ENCODE measurements around the gene BYSL.
"Not testable (repeated sequence)": the region's sequence is repeated elsewhere in the genome, so short reads cannot be mapped to it uniquely, and the experiment has no call there.

Gene BYSL

DNA sequence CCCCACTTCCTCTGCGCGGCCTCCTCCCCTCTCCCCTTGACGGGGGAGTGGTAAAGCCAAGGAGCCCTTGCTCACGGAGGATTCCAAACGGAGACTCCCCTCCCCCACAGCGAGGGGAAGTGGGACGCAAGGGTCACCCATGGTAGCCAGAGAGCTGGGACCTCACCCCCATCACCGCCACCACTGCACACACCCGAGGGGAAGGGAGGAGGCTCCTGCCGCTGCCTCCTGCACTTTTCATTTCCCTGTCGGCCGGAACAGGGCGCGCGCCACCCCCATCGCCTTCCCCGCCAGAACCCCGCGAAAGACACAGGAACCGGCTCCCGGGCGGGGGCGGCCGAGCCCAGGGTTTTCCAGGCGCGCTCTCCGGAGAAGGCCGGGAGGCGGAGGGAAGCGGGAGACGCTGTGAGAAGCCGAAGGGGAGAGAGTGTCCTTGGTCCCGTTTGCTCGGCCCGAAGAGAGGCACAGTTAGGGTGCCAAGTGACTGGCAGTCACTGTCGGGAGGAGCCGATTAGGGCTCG is 19.5 kb downstream of the BYSL start:
- Histone ChIP-seq H3K27me3 (ENCODE audit: control insufficient read depth, low read length) (no peaks in the 10 kb centered on the region), H3K4me1 (ENCODE audit: control insufficient read depth, low read length) (peaks cover 60% of the 10 kb centered on the region), H3K27ac (ENCODE audit: low read depth, low read length) (peak overlapping the region; percentile 86), H3K4me2 (ENCODE audit: low read length) (peak overlapping the region; percentile 76), H3K9me2 (replicated peaks; ENCODE audit: control insufficient read depth, low read length) (no peaks in the 10 kb centered on the region), H4K20me1 (ENCODE audit: control insufficient read depth, insufficient read depth, low read depth, low read length) (no peaks in the 10 kb centered on the region), H3K4me3 (ENCODE audit: low read length) (peak overlapping the region; percentile 95), H3K79me2 (ENCODE audit: control insufficient read depth, low read length) (peaks cover 65% of the 10 kb centered on the region), H3K9me3 (ENCODE audit: control insufficient read depth, insufficient read depth, low read length) (no peaks in the 10 kb centered on the region), H3F3A (ENCODE audit: control insufficient read depth, insufficient read depth) (peaks cover 14% of the 10 kb centered on the region), H3K36me3 (ENCODE audit: control insufficient read depth, low read length) (peaks cover 57% of the 10 kb centered on the region)
- TF ChIP-seq, protein P1, sequence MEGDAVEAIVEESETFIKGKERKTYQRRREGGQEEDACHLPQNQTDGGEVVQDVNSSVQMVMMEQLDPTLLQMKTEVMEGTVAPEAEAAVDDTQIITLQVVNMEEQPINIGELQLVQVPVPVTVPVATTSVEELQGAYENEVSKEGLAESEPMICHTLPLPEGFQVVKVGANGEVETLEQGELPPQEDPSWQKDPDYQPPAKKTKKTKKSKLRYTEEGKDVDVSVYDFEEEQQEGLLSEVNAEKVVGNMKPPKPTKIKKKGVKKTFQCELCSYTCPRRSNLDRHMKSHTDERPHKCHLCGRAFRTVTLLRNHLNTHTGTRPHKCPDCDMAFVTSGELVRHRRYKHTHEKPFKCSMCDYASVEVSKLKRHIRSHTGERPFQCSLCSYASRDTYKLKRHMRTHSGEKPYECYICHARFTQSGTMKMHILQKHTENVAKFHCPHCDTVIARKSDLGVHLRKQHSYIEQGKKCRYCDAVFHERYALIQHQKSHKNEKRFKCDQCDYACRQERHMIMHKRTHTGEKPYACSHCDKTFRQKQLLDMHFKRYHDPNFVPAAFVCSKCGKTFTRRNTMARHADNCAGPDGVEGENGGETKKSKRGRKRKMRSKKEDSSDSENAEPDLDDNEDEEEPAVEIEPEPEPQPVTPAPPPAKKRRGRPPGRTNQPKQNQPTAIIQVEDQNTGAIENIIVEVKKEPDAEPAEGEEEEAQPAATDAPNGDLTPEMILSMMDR (IDR thresholded peaks at IDR 0.05; ENCODE audit: low read depth, low read length, poor library complexity, severe bottlenecking), result no peak
- TF ChIP-seq EZH2phosphoT487 (IDR thresholded peaks at IDR 0.05; ENCODE audit: borderline replicate concordance, low read length), result no peak

DNA sequence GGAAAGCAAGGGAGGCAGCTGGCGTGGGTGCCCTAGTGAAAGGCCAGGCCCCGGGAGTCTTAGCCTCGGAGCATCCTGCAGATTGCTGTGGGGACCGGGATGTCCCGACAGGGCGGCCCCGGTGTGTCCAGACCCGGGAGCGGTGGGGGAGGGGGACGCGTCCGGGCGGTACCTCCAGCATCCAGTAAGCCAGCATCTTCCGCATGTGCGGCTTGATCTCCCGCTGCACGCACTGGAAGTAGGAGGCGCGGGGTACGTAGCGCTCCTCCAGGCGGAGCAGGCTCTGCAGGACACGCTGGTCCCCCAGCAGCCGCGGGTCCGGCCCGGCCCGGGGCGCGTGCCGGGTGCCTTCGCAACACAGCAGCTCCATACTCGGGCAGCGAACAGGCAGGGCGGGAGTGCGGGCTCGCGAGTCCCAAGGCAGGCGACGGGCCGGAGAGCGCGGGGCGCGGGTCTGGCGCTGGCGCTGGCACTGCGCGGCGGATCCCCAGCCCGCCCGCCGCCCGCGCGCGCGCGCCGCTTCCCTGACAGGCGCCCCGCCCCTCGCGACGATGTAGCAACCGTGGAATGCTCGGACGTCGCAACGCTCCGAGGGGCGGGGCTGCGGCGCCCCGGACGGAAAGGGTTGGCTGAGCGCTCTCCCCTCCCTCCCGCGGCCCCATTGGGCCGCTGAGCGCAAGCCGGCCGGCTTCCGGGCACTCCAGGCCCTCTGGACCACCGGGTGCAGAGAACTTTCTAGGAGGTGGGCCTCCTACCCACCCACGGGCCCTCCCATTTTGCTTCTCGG is 20.2 kb downstream of the BYSL start, which contains the start of gene CCND3:
Gene CCND3, minus strand, starts transcription at position 529 of the 787 bp plus-strand sequence. Its CDS starts 159 bp downstream, at position 370.
- no peaks in the 10 kb centered on the region for H3K27me3 ChIP-seq (ENCODE audit: control insufficient read depth, low read length)

GRCh38 chr6:41942067-41942851 is 21.0 kb downstream of the BYSL start:
- Histone ChIP-seq H3K79me2 (ENCODE audit: control insufficient read depth, low read length) (peaks cover 51% of the 10 kb centered on the region), H4K20me1 (ENCODE audit: control insufficient read depth, insufficient read depth, low read depth, low read length) (no peaks in the 10 kb centered on the region), H3F3A (ENCODE audit: control insufficient read depth, insufficient read depth) (peaks cover 10% of the 10 kb centered on the region), H3K4me3 (ENCODE audit: low read length) (peak overlapping the region; percentile 95), H3K27ac (ENCODE audit: low read depth, low read length) (peak overlapping the region; percentile 63), H3K9me3 (ENCODE audit: control insufficient read depth, insufficient read depth, low read length) (no peaks in the 10 kb centered on the region), H3K9me2 (replicated peaks; ENCODE audit: control insufficient read depth, low read length) (no peaks in the 10 kb centered on the region), H3K36me3 (ENCODE audit: control insufficient read depth, low read length) (peaks cover 42% of the 10 kb centered on the region), H3K4me2 (ENCODE audit: low read length) (peak overlapping the region; percentile 97), H3K27me3 (ENCODE audit: control insufficient read depth, low read length) (no peaks in the 10 kb centered on the region), H3K4me1 (ENCODE audit: control insufficient read depth, low read length) (peaks cover 49% of the 10 kb centered on the region)
- no peak for TF ChIP-seq EZH2phosphoT487 (IDR thresholded peaks at IDR 0.05; ENCODE audit: borderline replicate concordance, low read length)
- TF ChIP-seq, protein P1 (IDR thresholded peaks at IDR 0.05; ENCODE audit: low read depth, low read length, poor library complexity, severe bottlenecking), result no peak

More for the DNA sequence above, 20.2 kb downstream of the BYSL start, which contains the start of gene CCND3:
- no peaks in the 10 kb centered on the region for H3K9me2 ChIP-seq (replicated peaks; ENCODE audit: control insufficient read depth, low read length)
- H3K36me3 ChIP-seq (ENCODE audit: control insufficient read depth, low read length), result peaks cover 50% of the 10 kb centered on the region
- H3K4me3 ChIP-seq (ENCODE audit: low read length), result peak within 1 kb of the TSS; percentile 95
- H4K20me1 ChIP-seq (ENCODE audit: control insufficient read depth, insufficient read depth, low read depth, low read length), result no peaks in the 10 kb centered on the region
- no peaks in the 10 kb centered on the region for H3K9me3 ChIP-seq (ENCODE audit: control insufficient read depth, insufficient read depth, low read length)
- H3K4me1 ChIP-seq (ENCODE audit: control insufficient read depth, low read length), result peaks cover 57% of the 10 kb centered on the region
- TF ChIP-seq EZH2phosphoT487 (IDR thresholded peaks at IDR 0.05; ENCODE audit: borderline replicate concordance, low read length), result no peak
- TF ChIP-seq, protein P1 (IDR thresholded peaks at IDR 0.05; ENCODE audit: low read depth, low read length, poor library complexity, severe bottlenecking), result no peak
- H3K79me2 ChIP-seq (ENCODE audit: control insufficient read depth, low read length), result peaks cover 59% of the 10 kb centered on the region
- peak within 1 kb of the TSS; percentile 97 for H3K4me2 ChIP-seq (ENCODE audit: low read length)
- H3F3A ChIP-seq (ENCODE audit: control insufficient read depth, insufficient read depth), result peaks cover 14% of the 10 kb centered on the region
- peak within 1 kb of the TSS; percentile 86 for H3K27ac ChIP-seq (ENCODE audit: low read depth, low read length)

DNA sequence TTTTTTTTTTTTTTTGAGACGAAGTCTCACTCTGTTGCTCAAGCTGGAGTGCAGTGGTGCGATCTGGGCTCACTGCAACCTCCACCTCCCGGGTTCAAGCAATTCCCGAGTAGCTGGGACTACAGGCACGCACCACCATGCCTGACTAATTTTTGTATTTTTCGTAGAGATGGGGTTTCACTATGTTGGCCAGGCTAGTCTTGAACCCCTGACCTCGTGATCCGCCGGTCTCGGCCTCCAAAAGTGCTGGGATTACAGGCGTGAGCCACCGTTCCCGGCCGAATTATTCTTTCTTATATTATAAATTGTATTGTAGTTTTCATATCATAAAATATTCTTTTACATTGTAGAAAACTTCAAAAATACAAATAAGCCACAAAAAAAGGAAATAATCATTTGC is 21.6 kb downstream of the BYSL start:
- Histone ChIP-seq H3K79me2 (ENCODE audit: control insufficient read depth, low read length) (peaks cover 45% of the 10 kb centered on the region), H3K4me2 (ENCODE audit: low read length) (peak overlapping the region; percentile 97; the same call in 1 of the 2 replicates), H3K4me1 (ENCODE audit: control insufficient read depth, low read length) (peaks cover 43% of the 10 kb centered on the region), H3K36me3 (ENCODE audit: control insufficient read depth, low read length) (peaks cover 36% of the 10 kb centered on the region)
- H3K9me2 ChIP-seq (replicated peaks; ENCODE audit: control insufficient read depth, low read length); H3K27ac ChIP-seq (ENCODE audit: low read depth, low read length); H3K27me3 ChIP-seq (ENCODE audit: control insufficient read depth, low read length); H3F3A ChIP-seq (ENCODE audit: control insufficient read depth, insufficient read depth); H4K20me1 ChIP-seq (ENCODE audit: control insufficient read depth, insufficient read depth, low read depth, low read length); H3K4me3 ChIP-seq (ENCODE audit: low read length); H3K9me3 ChIP-seq (ENCODE audit: control insufficient read depth, insufficient read depth, low read length): not testable (repeated sequence)
